NCI-H2081 treated with DMSO at 0.1 percent for 48 hours (cell line): ENCODE measurements around the gene LTBP1.

Experiments
- DNase-seq: peaks from one replicate; lab custom pipeline; 2025; lab: John Stamatoyannopoulos, UW

Gene LTBP1

DNA sequence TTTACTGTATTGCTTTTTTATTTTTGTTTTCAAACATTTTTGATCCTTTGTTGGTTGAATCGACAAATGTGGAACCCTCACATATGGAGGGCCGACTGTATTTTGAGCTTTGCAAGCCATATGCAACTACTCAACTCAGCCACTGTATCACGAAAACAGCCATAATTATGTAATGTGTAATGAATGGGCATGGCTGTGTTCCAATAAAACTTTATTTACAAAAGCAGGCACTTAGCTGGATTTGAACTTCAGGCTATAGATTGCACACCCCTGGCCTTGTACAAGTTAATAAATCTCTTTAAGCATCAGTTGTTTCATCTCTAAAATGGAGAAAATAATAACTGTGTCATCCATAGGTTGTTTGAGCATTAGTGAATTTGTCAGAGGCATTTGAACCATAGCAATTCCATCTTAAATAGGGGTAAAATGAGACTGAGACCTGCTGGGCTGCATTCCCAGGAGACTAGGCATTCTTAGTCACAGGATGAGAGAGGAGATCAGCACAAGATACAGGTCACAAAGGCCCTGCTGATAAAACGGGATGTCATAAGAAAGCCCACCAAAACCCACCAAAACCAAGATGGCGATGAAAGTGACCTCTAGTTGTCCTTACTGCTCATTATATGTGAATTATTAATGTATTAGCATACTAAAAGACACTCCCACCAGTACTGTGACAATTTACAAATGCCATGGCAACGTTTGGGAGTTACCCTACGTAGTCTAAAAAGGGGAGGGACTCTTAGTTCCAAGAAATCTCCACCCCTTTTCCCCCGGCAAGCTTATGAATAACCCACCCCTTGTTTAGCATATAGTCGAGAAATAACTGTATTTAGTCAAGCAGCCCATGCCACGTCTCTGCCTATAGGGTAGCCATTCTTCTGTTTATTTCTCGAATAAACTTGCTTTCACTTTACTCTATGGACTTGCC lies 13.7 kb upstream of the LTBP1 start:
- DNase-seq, result no peak

DNA sequence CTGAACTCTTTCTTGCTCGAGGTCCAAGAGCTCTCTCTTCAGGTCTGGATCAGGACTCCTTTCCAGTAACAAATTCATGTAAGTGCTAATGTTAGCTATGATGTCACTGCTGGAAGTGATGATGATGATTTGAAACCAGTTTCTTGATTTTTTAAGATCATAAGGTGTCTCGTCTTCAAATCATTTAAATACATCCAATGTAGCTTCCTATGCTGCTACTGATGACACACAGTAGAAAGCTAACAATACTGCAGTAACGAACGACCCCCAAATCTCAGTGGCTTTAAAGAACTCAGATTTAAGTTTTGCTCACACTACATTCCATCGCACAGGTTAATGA lies 13.0 kb upstream of the LTBP1 start:
- no peak for DNase-seq

DNA sequence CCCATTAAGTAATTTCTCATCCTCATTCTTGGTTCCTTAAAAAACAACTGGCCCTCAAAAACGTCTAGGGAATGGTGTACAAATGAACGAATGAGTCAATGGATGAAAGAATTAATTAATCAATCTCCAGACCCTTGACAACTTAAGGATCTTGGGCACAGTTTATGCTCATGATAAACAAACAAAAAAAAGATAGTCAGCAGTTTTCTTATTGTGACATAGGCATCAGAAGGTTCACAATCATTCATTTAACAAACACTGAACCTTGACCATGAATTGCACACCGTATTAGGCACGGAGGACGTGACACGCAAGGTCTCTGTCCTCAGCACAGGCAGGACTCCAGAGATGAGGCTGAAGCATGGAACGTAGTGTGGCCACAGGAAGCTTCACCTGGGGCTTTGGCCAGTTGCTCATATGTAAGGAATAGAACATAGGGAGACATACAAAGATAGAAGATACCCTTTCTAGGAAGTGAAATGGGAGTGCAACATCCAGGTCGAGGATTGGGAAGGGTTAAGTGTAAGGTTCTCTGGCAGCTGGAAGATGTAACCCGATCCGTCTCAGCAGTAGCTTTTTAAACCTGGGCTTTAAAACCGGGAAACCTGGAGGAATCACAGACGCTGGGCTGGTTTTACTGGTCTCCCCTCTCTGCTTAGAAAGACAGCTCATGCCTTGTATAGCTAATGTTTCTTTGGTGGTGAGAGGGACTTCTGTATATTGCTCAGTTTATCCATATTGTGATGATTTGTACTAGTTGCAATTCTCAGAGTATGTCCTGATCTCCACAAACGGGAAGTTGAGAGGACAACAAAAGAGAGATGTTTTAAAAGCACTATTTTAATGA lies 8.9 kb upstream of the LTBP1 start:
- no peak for DNase-seq

DNA sequence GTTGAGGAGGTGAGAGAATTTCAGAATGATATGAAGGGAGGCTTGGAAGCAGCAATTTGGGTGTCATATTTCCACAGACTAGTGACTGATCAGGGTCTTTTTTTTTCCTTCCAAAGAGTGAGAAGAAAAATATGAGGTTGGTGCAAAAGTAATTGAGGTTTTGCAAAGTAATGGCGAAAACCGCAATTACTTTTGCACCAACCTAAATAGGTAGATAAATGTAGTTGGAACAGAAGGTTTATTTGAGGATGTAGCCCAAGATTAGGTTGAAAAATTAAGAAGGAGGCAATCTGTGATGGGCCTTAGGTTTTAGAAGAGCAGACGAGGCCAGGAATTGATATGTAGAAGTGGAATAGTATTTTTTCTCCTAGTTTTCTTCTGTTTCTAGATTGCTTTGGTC lies 7.8 kb upstream of the LTBP1 start:
- DNase-seq, result no peak

DNA sequence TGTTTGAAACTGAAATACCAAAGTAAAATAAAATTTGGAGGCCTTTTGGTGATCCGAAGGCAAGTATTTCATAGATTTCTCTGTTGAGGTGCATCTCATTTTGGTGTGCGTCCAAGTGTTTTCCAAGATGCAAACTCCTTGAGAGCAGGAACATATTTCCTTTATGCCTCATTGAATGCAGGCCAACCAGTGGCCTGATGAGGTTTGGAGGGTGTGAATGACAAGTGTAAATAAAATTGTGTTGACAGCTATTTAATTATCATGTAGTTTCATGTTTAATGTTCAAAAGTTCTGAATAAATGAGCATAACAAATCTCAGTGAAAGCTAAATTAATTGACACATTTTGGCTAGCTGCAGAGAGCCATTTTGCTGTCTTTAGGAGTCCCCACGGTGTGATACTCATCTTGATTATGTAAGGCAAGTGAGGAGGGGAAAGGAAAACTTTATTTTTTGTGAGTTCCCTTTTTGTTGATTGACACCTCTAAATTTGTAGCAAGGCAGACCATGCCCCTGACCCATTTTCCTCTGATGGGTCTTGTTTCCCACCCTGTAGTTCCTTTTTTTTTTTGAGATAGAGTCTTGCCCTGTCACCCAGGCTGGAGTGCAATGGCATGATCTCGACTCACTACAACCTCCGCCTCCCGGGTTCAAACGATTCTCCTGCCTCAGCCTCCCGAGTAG lies 6.3 kb upstream of the LTBP1 start:
- DNase-seq, result no peak

DNA sequence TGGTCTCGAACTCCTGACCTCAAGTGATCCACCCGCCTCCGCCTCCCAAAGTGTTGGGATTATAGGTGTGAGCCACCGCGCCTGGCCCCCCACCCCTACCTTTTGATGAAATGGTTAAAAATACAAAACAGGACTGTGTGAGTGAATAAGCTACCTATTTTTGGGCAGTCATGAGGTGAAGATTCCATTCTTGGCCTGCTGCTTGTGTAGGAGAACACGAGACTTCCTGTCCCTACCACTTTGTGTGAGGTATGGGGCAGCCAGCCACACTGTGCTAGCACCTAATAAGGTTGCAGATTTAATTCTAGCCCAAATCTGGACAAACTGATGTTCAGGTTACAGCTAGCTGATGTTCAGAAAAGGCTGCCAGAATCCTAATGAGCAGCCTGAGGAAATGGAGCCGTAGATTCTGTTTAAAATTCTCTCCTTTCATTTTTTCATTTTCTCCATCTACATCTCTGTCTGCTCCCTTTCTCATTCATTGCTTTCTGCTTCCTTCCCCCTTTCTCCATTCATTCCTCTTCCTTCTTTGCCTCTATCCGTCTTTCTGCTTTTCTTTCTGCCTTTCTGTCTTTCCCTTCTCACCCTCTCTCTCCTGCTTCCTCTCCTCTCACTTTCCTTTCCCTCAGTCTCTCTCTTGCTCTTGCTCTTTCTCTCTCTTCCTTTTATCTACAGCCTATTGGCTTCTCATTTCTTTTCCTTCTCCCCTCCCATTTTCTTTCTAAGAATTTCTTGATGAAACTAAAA lies 4.6 kb upstream of the LTBP1 start:
- DNase-seq, result no peak

DNA sequence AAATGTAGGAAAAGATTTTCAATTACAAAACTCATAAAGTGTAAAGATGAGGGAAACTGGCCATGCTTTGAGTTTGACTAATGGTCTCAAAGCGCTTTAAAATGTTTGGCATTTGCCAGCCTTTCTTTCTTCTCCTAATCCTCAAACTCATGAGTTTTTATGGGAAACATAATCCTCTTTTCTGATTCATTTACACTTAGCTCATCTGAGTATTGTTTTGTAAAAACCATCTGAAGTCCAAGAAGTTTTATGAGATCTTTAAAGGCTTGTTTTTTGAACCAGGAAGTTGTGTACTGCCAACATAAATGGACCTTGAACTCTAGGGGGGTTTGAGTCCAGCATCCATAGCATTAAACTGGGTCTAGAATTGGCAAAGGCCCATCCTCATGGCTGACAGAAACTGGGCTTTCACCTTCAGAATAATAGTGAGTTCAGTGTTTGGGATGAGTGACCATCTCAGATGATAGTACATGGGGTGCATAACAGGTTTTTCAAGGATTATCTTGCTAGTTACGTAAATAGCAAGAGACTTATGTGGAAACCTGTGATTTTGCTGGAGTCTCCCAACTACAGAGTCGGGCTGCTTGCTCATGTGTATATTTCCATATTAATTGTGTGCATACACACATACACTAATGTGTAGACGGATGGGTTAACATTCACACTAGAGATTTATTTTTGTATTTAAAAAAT lies 3.8 kb upstream of the LTBP1 start:
- DNase-seq, result no peak

DNA sequence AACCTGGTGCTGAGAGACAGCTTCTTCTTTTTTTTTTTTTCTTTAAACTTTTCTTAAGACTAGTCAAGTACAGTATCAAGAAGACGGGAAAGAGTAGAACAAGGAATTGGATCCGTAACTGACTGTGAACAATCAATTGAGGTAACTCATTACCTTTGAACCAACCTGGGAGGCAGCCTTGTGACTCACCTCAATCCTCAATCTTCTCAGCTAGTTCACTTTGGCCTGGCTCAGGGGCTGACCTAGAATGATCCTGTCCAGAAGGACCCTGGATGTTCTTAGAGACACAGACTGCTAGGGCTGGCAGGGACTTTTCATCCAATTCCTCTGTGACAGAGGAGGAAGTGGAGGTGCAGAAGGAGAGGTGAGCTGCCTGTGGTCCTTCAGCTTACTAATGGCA lies 1.5 kb upstream of the LTBP1 start:
- DNase-seq, result no peak

DNA sequence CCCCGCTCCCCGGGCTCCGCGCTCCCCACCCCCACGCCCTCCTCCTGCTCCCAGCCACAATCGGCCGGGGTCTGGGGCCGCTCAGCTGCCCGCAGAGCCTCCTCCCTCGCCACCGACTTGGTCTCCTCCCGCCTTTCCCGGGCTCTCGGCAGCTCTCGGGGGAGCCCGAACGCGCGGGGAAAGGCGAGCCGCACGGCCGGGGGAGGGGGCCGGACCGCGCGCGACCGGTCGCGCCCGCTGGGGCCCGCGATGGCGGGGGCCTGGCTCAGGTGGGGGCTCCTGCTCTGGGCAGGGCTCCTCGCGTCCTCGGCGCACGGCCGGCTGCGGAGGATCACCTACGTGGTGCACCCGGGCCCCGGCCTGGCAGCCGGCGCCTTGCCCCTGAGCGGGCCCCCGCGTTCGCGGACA lies 327 bp downstream of the LTBP1 start:
- DNase-seq, result no peak

DNA sequence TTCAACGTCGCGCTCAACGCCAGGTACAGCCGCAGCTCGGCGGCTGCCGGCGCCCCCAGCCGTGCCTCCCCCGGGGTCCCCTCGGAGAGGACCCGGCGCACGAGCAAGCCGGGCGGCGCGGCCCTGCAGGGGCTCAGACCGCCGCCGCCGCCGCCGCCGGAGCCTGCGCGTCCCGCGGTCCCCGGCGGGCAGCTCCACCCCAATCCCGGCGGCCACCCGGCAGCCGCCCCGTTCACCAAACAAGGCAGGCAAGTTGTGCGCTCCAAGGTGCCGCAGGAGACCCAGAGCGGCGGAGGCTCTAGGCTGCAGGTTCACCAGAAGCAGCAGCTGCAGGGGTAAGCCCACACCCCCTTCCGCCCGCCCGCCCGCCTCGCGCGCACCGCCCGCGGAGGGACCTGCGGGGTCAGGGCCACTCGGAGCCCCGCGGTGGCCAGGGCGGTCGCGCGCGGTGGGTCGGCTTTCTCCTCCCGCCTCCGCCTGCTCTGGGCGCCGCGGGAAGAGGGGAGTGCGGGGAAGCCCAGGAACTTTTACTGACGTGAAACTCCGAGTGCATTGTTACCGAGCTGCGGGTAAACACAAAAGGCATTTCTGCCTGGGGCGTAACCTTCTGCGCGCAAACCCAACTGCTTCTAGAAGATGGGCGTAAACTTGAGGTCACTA lies 861 bp downstream of the LTBP1 start:
- DNase-seq, result no peak

DNA sequence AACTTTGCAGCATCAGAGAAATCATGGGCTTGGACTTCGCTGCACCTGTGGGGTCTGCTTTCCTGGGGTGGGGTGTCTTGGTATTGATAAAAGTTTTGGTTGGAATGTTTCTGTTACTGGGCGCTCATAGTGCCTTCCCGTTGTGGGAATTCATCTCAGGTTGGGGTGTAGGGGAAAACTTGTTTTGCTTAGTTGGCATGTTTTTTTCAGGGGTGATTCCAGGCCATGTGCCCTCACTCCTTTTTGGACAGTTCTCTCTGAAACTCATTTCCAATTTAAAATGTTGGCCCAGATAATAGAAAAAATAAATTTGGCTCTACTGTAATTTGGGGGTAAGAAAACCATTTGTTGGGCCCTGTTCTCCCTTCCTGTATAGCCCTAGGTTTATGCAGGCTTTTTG lies 1.5 kb downstream of the LTBP1 start:
- no peak for DNase-seq

DNA sequence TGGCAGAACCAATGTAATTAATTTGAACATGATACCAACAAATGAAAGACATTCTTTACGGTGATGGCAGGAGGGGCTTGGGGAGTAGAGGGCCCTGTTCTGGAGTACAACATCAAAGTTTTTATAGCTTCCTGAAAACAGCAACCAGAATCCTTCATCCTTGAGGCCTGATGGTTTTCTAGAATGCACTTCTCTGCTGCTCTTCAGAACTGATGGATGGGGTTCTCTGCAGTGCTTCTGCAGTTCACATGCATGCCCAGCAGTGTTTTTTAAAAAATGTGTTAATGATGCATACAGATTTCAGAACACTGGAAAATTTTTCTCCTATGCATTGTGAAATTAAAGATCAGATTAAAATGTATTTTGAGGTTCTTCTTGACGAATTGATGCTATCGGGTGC lies 2.5 kb downstream of the LTBP1 start:
- no peak for DNase-seq

DNA sequence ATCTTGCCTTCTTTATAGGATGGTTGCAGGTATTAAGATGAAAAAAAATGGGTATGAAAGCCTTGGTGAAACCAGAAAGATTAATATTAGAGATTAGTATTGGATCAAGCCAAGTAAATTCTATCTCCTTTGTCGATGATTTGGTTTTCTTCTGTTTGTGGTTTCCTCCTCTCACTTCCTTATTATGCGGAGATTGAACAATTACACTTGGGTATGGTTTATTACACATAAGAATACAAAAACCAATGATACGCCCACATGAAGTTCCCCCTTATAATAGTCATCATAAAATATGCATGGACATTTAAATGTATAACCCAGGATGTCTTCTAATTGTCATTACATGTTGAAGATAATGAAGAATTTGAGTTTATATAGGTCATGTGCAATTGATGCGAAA lies 4.9 kb downstream of the LTBP1 start:
- DNase-seq, result no peak

DNA sequence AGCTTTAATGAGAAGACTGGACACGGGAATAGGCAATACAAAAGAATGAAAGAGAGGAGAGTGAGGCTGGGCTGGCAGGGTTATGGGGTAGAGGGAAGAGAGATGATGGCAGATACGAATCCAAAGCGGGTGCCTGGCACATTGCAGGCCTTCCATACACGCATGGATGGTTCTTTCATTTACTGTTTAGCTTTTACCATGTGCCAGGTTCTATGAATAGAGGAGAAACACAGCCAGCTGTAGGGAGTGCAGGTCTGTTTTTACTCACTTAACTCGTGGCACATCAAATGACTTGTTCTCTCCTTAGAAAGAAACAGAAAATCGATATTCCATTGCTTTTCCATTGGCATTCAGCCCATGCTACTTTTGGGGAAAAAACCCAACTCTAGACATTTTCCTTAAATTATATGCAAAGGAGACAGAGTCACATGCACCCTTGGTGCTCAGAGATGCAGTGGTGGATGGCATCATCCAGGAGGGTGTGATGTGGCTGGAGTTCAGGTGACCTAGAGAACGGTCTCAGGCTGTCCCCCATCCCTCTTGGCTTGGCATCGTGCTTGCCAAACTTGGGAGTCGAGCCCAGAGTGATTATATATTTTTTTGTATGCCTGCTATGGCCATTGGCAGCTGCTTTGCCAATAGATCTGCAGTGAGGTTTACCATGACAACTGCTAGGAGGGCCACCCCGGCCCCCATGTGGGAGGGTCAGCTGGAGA lies 6.2 kb downstream of the LTBP1 start:
- no peak for DNase-seq

DNA sequence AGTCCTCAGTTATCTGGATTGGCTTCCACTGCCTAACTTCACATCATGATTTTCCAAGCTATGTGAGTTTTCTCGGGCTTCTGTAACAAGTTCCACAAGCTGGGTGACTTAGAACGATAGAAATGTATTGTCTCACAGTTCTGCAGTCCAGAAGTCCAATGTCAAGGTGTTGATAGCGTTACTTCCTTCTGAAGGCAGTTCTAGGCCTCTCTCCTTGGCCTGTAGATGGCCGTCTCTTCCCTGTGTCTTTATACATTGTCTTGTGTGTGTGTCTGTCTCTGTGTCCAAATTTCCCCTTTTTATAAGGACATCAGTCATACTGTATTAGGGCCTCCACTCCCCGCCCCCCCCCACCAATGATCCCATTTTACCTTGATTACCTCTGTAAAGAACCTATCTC lies 7.5 kb downstream of the LTBP1 start:
- no peak for DNase-seq

DNA sequence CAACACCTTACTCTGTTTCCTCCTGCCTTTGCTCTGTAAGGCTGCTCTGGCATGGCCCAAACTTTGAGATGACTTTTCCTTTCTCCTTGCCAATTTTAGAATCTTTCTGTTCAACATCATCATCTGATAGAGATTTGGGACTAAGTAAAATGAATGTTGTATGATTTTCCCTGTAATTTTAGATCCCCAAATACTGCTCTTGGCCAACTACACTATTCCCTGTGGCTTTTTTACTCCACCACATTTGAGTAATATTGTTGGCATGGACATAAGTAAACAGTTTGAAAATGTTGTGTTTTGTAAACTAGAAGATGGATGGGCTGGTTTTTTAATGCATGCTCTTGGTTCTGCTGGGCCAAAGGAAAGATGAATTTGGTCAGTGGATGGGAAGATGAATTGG lies 12.1 kb downstream of the LTBP1 start:
- no peak for DNase-seq

DNA sequence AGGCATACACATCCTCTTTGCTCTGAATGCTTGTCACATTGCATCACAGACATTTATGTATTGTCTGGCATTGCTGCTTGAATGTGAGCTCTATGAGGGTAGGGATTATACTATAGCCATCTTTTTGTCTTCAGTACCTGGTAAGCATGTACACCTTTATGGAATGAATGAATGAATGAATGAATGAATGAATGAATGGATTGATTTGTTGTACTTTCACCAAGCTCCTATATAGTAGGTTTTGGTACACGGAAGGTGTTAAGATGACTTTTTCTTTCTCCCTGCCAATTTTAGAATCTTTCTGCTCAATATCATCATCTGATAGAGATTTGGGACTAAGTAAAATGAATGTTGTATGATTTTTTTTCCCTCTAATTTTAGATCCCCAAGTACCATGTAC lies 13.5 kb downstream of the LTBP1 start:
- DNase-seq, result no peak

DNA sequence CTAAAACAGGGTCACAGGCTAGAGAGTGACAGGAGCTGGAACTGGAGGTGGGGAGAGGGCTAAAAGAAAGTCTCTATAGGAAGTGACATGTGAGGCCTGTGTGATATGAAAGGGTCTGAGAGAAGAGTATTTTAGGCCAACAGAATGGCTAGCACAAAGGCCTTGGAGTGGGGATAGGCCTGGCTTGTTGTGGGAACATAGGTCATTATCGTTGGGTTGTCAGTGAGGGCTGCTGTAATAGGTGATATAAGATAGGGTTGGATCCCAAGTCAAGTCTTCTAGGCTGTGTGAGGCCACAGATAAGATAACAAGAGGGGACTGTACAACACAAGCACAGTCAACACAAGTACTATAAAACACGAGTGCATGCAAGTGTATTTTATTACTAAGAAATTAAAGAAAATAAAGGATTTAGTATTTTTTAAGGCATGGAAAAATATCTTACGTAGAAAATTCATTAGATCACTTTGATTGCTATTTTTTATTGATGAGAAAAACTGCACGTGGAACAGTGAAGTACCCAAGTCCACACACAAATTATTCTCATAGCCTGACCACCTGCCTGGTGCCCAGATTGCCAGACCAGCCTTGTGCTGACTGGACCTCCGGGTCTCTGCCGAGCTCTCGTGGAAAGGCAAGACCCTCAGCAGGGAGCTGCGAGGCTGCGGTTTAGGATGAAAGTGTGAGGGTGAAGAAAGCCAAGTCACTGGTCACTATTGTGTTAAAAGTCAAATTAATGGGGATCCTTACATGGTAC lies 14.1 kb downstream of the LTBP1 start:
- no peak for DNase-seq

DNA sequence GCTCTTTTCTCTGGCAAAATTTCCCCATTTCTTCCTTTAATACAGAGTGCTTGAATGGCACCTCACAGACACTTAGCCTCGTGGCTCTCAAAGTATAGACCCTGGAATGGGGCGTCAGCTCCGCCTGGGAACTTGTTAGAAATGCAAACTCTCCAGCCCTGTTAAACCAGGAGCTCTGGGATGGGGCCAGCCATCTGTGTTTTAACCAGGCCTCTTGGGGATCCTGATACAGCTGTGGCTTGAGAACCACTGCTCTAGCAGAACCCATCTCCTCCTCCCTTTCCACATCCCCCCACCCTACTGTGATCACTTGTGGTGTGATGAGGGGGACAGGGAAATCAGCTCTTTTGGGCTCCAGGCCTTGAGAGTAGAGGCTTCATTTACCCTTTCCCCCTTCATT lies 15.9 kb downstream of the LTBP1 start:
- DNase-seq, result no peak

DNA sequence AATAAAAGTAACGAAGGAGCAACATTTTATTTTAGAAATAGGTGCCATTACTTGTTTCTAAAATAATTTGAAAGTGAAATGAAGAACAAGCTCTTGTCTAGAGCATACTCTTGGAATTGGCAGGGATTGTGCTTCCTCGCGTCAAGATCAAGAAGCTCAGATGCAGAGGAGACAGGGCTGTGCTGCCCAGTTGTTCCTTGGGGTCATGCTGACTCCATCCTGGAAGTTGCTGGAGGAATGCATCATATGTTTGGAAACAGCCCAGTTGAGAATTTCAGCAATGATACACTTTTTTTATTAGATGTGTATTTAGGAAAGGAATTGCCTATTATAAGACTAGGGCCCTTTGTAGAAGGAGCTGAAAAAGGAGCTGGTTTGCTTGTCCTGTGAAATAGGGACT lies 17.2 kb downstream of the LTBP1 start:
- no peak for DNase-seq
